G401.6 (cell line): ENCODE results near the gene GRID2IP.

Source experiments
- FAIRE-seq: peaks from 2 replicates; lab custom pipeline; 2012; peaks lifted over from hg19 to GRCh38; lab: Jason Lieb, UNC

GRID2IP gene

DNA sequence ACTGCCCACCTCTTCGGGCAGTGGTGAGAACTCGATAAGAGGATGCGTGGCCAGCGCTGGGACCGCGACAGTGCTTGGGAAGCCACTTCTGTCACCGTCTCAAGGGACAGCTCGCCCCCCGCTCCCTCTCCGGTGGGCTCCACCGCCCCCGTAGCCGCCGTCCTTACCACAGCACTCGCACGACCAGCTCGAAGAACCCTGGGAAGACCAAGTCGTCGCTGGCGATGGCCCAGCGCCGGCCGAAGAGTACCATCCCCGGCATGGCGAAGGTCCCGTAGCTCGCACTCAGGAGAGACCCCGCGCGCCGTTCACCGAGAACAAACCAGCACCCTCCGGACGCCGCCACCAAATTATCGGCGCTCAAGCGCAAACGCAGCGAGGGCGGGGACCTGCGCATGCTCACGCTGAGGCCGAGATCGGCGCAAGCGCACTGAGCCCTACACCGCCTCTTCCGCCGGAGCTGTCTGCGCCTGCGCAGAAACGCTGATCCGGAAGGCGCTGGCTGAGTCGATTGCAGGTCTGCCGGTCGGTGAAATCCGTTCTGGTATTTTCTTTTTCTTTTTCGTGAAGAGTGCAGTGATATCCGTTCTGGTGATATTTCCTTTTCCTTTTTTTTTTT, 103.6 kb downstream of the GRID2IP start, which contains the start of gene DAGLB:
TSS of gene DAGLB (minus strand) at position 374 of the 619 bp plus-strand sequence. CDS start at position 262, 112 bp downstream.
- FAIRE-seq, result peak; percentile 88
